Activated CD4-positive, alpha-beta T cell treated with anti-CD3 and anti-CD28 coated beads, Interleukin-2, amount 50 U/mL, for 1 hour (primary cell): Measurements from ENCODE around the gene CGRRF1.

ENCODE experiments used
- DNase-seq: peaks from one replicate; pipeline ENCODE4 v3.0.0-alpha.2; 2020

CGRRF1 gene

GRCh38 chr14:54490445-54491175 is 19.1 kb upstream of the CGRRF1 start:
- DNase-seq, result no peak

- no peak for DNase-seq
These were observed 16.4 kb upstream of the CGRRF1 start for GRCh38 chr14:54493293-54493692.

- DNase-seq, result no peak
These were observed 12.5 kb upstream of the CGRRF1 start for GRCh38 chr14:54497224-54497623.

- no peak for DNase-seq
These were observed 11.6 kb upstream of the CGRRF1 start for GRCh38 chr14:54498095-54498531.

- DNase-seq, result no peak
These were observed 11.1 kb upstream of the CGRRF1 start for GRCh38 chr14:54498579-54498978.

- DNase-seq, result no peak
These were observed 9.0 kb upstream of the CGRRF1 start for GRCh38 chr14:54500744-54501143.

- no peak for DNase-seq
These were observed 8.2 kb upstream of the CGRRF1 start for GRCh38 chr14:54501480-54501879.

- DNase-seq, result no peak
These were observed 7.1 kb upstream of the CGRRF1 start for GRCh38 chr14:54502602-54503001.

GRCh38 chr14:54503486-54503885 is 6.2 kb upstream of the CGRRF1 start:
- DNase-seq, result no peak

GRCh38 chr14:54512393-54512792 is 2.7 kb downstream of the CGRRF1 start:
- DNase-seq, result no peak

GRCh38 chr14:54515670-54516069 is 6.0 kb downstream of the CGRRF1 start:
- no peak for DNase-seq

GRCh38 chr14:54516709-54517108 is 7.0 kb downstream of the CGRRF1 start:
- DNase-seq, result no peak

- no peak for DNase-seq
These were observed 14.7 kb downstream of the CGRRF1 start for GRCh38 chr14:54524410-54524809.

- no peak for DNase-seq
These were observed 19.3 kb downstream of the CGRRF1 start for GRCh38 chr14:54528973-54529372.

- DNase-seq, result no peak
These were observed 20.1 kb downstream of the CGRRF1 start for GRCh38 chr14:54529811-54530210.

- DNase-seq, result no peak
These were observed 22.7 kb downstream of the CGRRF1 start for GRCh38 chr14:54532111-54533012.

GRCh38 chr14:54533100-54533499 is 23.4 kb downstream of the CGRRF1 start:
- DNase-seq, result no peak

GRCh38 chr14:54535126-54535525 is 25.4 kb downstream of the CGRRF1 start:
- no peak for DNase-seq

GRCh38 chr14:54535646-54536045 is 25.9 kb downstream of the CGRRF1 start:
- DNase-seq, result no peak

GRCh38 chr14:54537651-54538050 is 27.9 kb downstream of the CGRRF1 start:
- no peak for DNase-seq

- DNase-seq, result no peak
These were observed 28.3 kb downstream of the CGRRF1 start for GRCh38 chr14:54538055-54538454.

GRCh38 chr14:54547583-54547982 is 37.9 kb downstream of the CGRRF1 start:
- DNase-seq, result no peak

GRCh38 chr14:54548491-54548890 is 38.8 kb downstream of the CGRRF1 start:
- no peak for DNase-seq

GRCh38 chr14:54549862-54550261 is 40.2 kb downstream of the CGRRF1 start:
- DNase-seq, result no peak
